Activated effector memory CD4-positive, alpha-beta T cell treated with anti-CD3 and anti-CD28 coated beads, Interleukin-2, amount 50 U/mL, for 16 hours (primary cell): ENCODE results near the gene PRSS33.

Experiments
- DNase-seq: peaks from one replicate; pipeline ENCODE4 v3.0.0-alpha.2; 2020

Gene PRSS33

DNA sequence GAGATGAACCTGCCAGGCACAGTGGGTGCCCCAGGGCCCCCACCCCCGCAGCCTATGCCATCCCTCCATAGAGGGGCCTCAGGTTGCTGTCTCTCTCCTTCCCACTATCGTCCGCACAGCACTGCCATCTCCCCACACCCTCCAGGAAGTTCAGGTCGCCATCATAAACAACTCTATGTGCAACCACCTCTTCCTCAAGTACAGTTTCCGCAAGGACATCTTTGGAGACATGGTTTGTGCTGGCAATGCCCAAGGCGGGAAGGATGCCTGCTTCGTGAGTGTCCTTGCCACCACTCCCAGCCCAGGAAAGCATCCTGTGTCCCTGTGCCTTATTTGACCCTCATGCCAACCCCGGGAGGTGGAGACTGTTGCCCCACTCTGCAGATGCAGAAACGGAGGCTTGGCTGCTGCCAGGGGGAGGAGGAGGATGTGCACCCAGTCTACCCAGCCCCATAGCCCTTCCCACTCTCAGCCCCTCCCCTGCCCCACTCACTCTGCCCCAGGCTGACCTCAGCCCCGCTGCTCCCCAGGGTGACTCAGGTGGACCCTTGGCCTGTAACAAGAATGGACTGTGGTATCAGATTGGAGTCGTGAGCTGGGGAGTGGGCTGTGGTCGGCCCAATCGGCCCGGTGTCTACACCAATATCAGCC, 33.6 kb upstream of the PRSS33 start:
- no peak for DNase-seq

GRCh38 chr16:2819939-2820835, 32.8 kb upstream of the PRSS33 start:
- DNase-seq = peak; percentile 54

GRCh38 chr16:2819179-2819938, 32.0 kb upstream of the PRSS33 start:
- DNase-seq = peak; percentile 42

GRCh38 chr16:2818272-2818876, 31.0 kb upstream of the PRSS33 start:
- peak; percentile 57 for DNase-seq

- peak; percentile 64 for DNase-seq
Measured at GRCh38 chr16:2817340-2818271, 30.2 kb upstream of the PRSS33 start.

GRCh38 chr16:2816751-2817339, 29.5 kb upstream of the PRSS33 start, which contains the start of gene PRSS21:
Gene PRSS21 (plus strand): TSS chr16:2817237. CDS start chr16:2817269, 32 bp downstream.
- peak; percentile 74 for DNase-seq

GRCh38 chr16:2815299-2815771, 28.0 kb upstream of the PRSS33 start:
- DNase-seq = peak; percentile 50

- DNase-seq = peak; percentile 46
Measured at GRCh38 chr16:2814551-2815298, 27.4 kb upstream of the PRSS33 start.

DNA sequence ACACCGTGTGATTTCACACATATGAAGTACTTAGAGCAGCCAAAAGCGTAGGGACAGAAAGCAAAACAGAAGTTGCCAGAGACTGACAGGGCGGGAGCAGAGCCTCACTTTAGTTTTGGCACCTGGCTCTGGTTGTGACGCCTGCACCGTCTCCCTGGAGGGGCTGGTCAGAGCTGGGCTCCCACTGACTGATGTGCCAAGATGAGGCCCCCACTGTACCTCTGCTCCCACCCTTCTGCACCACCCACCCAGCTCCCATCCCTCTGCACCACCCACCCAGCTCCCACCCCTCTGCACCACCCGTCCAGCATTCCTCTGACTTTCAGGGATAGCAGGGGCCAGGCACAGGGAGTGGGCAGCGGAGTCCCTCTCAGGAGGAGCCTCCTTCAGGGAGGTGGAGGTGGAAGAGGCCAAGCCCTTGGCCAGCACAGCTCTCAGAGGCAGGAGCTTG, 26.4 kb upstream of the PRSS33 start:
- DNase-seq = peak; percentile 42

DNA sequence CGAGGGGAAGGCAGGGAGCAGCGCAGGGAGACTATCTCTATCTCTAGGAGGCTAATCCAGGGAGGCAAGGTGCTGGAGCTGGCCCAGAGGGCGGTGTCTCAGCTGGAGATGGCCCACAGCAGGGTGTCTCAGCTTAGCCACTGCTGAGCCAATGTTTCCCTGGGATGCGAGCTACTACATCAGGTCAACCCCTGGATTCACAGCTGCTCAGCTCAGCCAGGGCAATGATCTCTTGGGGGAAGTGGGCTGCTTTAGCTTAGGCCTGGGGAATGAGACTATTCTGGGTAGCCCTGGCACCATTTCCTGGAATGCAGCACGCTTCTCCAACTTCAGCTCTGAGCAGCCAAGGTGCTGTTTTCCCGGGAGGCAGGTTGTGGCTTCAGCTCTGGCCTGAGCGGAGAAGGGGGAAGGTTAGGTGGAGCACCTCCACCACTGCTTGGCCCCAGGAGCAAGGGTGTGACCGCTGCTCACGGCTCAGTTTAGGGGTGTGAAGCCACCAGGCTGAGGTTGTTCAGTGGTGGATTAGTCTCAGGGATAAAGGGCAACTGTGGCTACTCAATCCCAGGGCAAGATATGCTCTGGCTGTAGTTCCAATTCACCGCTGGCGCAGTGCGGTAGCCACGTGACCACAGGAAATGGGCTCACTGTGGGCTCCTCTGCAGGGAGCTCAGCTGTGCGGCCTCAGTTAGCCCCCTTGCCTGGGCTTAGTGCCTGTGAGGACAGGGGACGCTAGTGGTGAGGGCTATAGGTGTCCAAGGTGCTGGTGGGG, 24.5 kb upstream of the PRSS33 start:
- DNase-seq = peak; percentile 25

DNA sequence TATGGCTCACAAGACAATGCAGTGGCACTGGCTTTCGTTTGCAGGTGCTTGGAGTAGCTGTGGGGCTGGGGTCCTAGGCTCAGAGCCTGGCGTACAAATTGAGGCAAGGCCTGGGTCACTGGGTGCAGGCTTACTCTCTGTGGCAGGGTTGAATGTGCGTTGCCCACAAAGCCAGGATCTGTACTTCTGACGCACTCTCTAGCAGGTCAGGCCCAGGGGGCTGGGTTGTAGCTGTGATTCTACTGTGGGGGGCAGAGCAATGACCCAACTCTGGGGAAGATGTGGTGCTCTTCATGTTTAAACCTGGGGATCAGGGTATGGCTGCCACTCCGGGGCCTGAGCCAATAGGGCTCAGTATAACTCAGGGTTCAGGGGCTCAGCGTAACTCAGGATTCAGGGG, 23.3 kb upstream of the PRSS33 start:
- DNase-seq = peak; percentile 31

GRCh38 chr16:2809149-2809760, 21.9 kb upstream of the PRSS33 start:
- DNase-seq = no peak

- no peak for DNase-seq
Measured at GRCh38 chr16:2808181-2808580, 20.8 kb upstream of the PRSS33 start.

GRCh38 chr16:2806286-2806685, 18.9 kb upstream of the PRSS33 start:
- DNase-seq = no peak

DNA sequence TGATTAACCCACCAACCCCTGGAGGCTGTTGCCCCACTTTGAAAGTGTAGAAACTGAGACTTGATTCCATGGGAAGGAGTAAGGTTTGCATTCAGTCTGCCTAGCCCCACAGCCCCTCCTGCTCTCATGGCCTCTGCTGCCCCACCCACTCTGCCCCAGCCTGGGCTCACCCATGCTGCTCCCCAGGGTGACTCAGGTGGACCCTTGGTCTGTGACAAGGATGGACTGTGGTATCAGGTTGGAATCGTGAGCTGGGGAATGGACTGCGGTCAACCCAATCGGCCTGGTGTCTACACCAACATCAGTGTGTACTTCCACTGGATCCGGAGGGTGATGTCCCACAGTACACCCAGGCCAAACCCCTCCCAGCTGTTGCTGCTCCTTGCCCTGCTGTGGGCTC, 17.4 kb upstream of the PRSS33 start:
- no peak for DNase-seq

DNA sequence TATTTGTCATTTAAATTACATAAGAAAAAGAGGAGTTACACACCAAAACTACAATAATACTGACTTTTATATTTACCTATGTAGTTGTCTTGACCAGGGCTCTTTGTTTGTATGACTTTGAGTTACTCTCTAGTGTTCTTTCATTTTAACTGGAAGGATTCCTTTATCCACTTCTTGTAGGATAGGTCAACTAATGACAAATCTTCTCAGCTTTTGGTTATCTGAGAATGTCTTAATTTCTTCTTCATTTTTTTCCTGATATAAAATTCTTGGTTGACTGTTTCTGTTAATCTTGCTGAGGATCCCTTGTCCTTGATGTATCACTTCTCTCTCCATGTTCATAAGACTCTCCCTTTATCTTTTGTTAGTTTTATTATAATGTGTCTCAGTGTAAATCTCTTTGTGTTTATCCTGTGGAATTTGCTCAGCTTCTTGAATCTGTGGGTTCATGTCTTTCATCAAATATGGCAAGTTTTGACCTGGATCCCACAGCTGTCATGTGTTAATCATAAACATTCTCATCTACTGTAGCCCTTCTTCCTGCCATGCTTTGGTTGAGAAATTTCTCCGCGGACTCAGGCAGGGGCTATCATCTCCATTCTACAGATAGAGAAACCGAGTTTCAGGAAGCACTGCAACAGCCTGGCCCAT, 16.3 kb upstream of the PRSS33 start:
- DNase-seq = no peak

DNA sequence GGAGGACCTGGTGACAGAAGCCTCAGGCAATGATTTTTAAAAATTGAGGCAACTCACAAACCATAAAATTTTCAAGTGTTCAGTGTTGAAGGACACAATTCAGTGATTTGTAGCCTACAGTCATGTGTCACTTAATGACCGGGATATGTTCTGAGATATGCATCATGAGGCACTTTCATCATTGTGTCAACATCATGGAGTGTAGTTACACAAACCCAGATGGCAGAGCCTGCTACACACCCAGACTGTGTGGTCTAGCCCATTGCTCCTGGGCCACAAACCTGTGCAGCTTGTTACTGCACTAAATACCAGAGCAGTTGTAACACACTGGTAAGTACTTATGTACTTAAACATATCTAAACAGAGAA, 12.5 kb upstream of the PRSS33 start:
- no peak for DNase-seq

DNA sequence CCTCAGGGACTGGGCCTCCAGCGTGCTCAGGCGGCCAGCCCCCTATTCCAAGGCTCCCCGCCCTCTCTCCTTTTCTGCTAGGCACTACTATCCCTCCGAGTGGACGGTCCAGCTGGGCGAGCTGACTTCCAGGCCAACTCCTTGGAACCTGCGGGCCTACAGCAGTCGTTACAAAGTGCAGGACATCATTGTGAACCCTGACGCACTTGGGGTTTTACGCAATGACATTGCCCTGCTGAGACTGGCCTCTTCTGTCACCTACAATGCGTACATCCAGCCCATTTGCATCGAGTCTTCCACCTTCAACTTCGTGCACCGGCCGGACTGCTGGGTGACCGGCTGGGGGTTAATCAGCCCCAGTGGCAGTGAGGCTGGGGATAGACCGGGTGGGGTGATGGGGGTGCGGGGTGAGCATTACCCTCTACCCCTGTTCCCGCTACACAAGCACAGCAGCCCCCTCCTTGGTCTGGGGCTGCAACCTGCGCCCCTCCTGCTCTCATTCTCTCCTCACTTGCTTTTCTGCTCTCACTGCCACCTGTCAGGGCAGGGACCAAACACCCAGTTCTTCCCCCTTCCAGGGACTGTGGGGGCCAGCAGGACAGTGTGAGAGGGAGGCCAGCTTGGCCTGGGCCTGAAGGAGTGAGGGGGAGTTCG, 12.0 kb upstream of the PRSS33 start:
- no peak for DNase-seq
